Spleen (tissue), 11 donors: Measurements from ENCODE around the gene RECK. TPM values are rescaled to one million over a fixed set of nuclear protein-coding genes. Genes with fewer than 3 reads are reported as not detected.

Source experiments
- DNase-seq: peaks from one replicate; pipeline ENCODE4 v3.0.0-alpha.2; 2020
- H3K27ac ChIP-seq, 8 donors: fragments of 200-600 bp; sonication (generic) in 7 of 8; 1 replicate in 4 of 8; 2 replicates in 4 of 8; pipeline versions ENCODE4 v1.5.0 to v1.8.0; 2016 to 2021; ENCODE audit warnings: inconsistent platforms in 4 of 8, mild to moderate bottlenecking in 4 of 8, moderate library complexity in 1 of 8
- H3K27me3 ChIP-seq, 7 donors: fragments of 200-600 bp; sonication (generic) in 6 of 7; replicated peaks in 1 of 7; 1 replicate in 4 of 7; 2 replicates in 3 of 7; pipeline versions ENCODE4 v1.5.0 to v1.8.0; 2016 to 2021; ENCODE audit warnings: inconsistent platforms in 3 of 7, mild to moderate bottlenecking in 1 of 7
- H3K36me3 ChIP-seq, 6 donors: fragments of 200-600 bp; sonication (generic) in 5 of 6; 1 replicate in 4 of 6; 2 replicates in 2 of 6; pipeline versions ENCODE4 v1.5.0 to v1.8.0; 2016 to 2021; ENCODE audit warnings: inconsistent platforms in 2 of 6
- H3K4me1 ChIP-seq, 6 donors: fragments of 200-600 bp; sonication (generic) in 5 of 6; 1 replicate in 3 of 6; 2 replicates in 3 of 6; pipeline versions ENCODE4 v1.5.0 to v1.8.0; 2016 to 2021; ENCODE audit warnings: inconsistent platforms in 3 of 6
- H3K4me3 ChIP-seq, 8 donors: fragments of 200-600 bp; sonication (generic) in 7 of 8; 1 replicate in 4 of 8; 2 replicates in 4 of 8; pipeline versions ENCODE4 v1.5.0 to v1.8.0; 2016 to 2021; ENCODE audit warnings: inconsistent platforms in 4 of 8, mild to moderate bottlenecking in 4 of 8, moderate library complexity in 2 of 8
- H3K9me3 ChIP-seq, 8 donors: fragments of 200-600 bp; sonication (generic) in 7 of 8; 1 replicate in 4 of 8; 2 replicates in 4 of 8; pipeline versions ENCODE4 v1.5.0 to v1.8.0; 2016 to 2021; ENCODE audit warnings: inconsistent platforms in 4 of 8
- CTCF ChIP-seq, 11 experiments: fragments of 200-600 bp in 7 of 11; fragments of 450-650 bp in 4 of 11; sonication (generic) in 4 of 11; IDR thresholded peaks in 8 of 11; conservative IDR thresholded peaks in 3 of 11; 1 replicate in 7 of 11; 2 replicates in 4 of 11; pipeline versions ENCODE4 v1.4.0 to v1.8.0; 2016 to 2021; ENCODE audit warnings: antibody characterized with exemption in 11 of 11, inconsistent platforms in 4 of 11, mild to moderate bottlenecking in 1 of 11
- POLR2A ChIP-seq, 3 donors: fragments of 450-650 bp; IDR thresholded peaks; one replicate each; pipeline ENCODE4 v1.5.1; 2017; ENCODE audit warnings: antibody characterized with exemption in 3 of 3, mild to moderate bottlenecking in 1 of 3
- POLR2AphosphoS5 ChIP-seq, 3 donors: sonication (generic); formaldehyde crosslinking; IDR thresholded peaks; one replicate each; pipeline ENCODE4 v1.5.1; 2017; ENCODE audit warnings: antibody characterized with exemption in 3 of 3
- WGBS, 5 donors: extraction: QIAGEN DNeasy Blood & Tissue Kit in 3 of 5; methylation state at CpG; one replicate each; pipeline versions ENCODE4 v1.1.5 to v1.1.7; 2013 to 2018; 5-methylcytosine and 5-hydroxymethylcytosine counted together
- intact Hi-C: fragments of 100-400 bp; cut with DNase I; formaldehyde crosslinking; loops from one replicate; pipeline ENCODE4 v1.15.0; 2023; ENCODE audit warnings: low total_unique reads
- polyA plus RNA-seq, 3 donors: library from polyadenylated mRNA; stranded (reverse); fragments of 200-250 nt; gene quantifications; one replicate each; pipeline ENCODE4 v1.2.1, GENCODE V29; 2013
- total RNA-seq, 7 donors: library from RNA; depleted of rRNA in 3 of 7; stranded (reverse); fragments of >200 nt in 3 of 7; fragmentation: NEBNext Ultra II Directional in 4 of 7; extraction: Animal tissue kit (Norgen Biotek cat#: 25700) in 4 of 7; gene quantifications; one replicate each; pipeline versions ENCODE4 v1.1.0 to v1.2.1, GENCODE V29; 2016 to 2021
- donor health status: healthy with polysubstance abuse.
- donor health status: DM: no; HTN: no; CAD: no; lungs with moderate emphysema.
- donor health status: DM: no; HTN: no; CAD: no.
- donor health status: Bipolar disorder and iron deficiency.
- donor health status: healthy.
- donor health status: DM: no; HTN: no; CAD: no.
- donor health status: DM: yes; HTN: yes; CAD: no.

The RECK gene
- total and polyA plus RNA-seq, 10 donors, result 2.7 to 16.0 (median 9.8) TPM

GRCh38 chr9:36063804-36064447 lies 27.2 kb downstream of the RECK start:
- no peak overlapping the region for H3K4me3 ChIP-seq
- DNase-seq, result no peak
- peaks cover 0 to 44% (median 9%) of the 10 kb centered on the region in 6 donors for H3K36me3 ChIP-seq
- H3K4me1 ChIP-seq, result no peaks in the 10 kb centered on the region
- WGBS, 5 donors, result 85 to 88% (median 86%) methylated on average over 2 of the region's 2 CpGs
- no peak overlapping the region for H3K27ac ChIP-seq
- intact Hi-C loops, result no loop called here
- no peaks in the 10 kb centered on the region for H3K27me3 ChIP-seq
- TF ChIP-seq POLR2AphosphoS5 (IDR thresholded peaks at IDR 0.05) (no peak), CTCF (IDR thresholded peaks at IDR 0.05 in 8 of 11, conservative IDR thresholded peaks at IDR 0.05 in 3 of 11) (no peak), POLR2A (IDR thresholded peaks at IDR 0.05) (no peak)
- no peaks in the 10 kb centered on the region for H3K9me3 ChIP-seq

GRCh38 chr9:36064448-36065037 lies 27.8 kb downstream of the RECK start:
- Histone ChIP-seq H3K27me3 (no peaks in the 10 kb centered on the region), H3K27ac (no peak overlapping the region), H3K9me3 (no peaks in the 10 kb centered on the region), H3K36me3 (peaks cover 0 to 43% (median 9%) of the 10 kb centered on the region in 6 donors), H3K4me1 (no peaks in the 10 kb centered on the region), H3K4me3 (no peak overlapping the region)
- TF ChIP-seq POLR2AphosphoS5 (IDR thresholded peaks at IDR 0.05) (no peak), CTCF (IDR thresholded peaks at IDR 0.05 in 8 of 11, conservative IDR thresholded peaks at IDR 0.05 in 3 of 11) (no peak), POLR2A (IDR thresholded peaks at IDR 0.05) (no peak)
- intact Hi-C loops, result no loop called here
- no peak for DNase-seq
- WGBS, 5 donors, result 73 to 82% (median 78%) methylated on average over 1 of the region's 1 CpG

- H3K27me3 ChIP-seq, result no peaks in the 10 kb centered on the region
- no peak for DNase-seq
- no peak overlapping the region for H3K27ac ChIP-seq
- H3K9me3 ChIP-seq, result no peaks in the 10 kb centered on the region
- H3K4me3 ChIP-seq, result no peak overlapping the region
- H3K36me3 ChIP-seq, result peaks cover 0 to 9% (median 0%) of the 10 kb centered on the region in 6 donors
- WGBS, 5 donors, result 95 to 100% (median 96%) methylated on average over 1 of the region's 1 CpG
- intact Hi-C loops, result no loop called here
- no peak for TF ChIP-seq POLR2A (IDR thresholded peaks at IDR 0.05)
- no peak for TF ChIP-seq POLR2AphosphoS5 (IDR thresholded peaks at IDR 0.05)
- no peak for TF ChIP-seq CTCF (IDR thresholded peaks at IDR 0.05 in 8 of 11, conservative IDR thresholded peaks at IDR 0.05 in 3 of 11)
- H3K4me1 ChIP-seq, result no peaks in the 10 kb centered on the region
Observed at GRCh38 chr9:36074055-36074454, 37.3 kb downstream of the RECK start.

GRCh38 chr9:36074870-36075532 lies 38.3 kb downstream of the RECK start:
- Histone ChIP-seq H3K27me3 (no peaks in the 10 kb centered on the region), H3K9me3 (no peaks in the 10 kb centered on the region), H3K27ac (no peak overlapping the region), H3K4me1 (no peaks in the 10 kb centered on the region), H3K36me3 (peaks cover 0 to 9% (median 0%) of the 10 kb centered on the region in 6 donors), H3K4me3 (no peak overlapping the region)
- no peak for DNase-seq
- TF ChIP-seq POLR2A (IDR thresholded peaks at IDR 0.05), result no peak
- peak in 1 of 3 donors; percentile 28 for TF ChIP-seq POLR2AphosphoS5 (IDR thresholded peaks at IDR 0.05)
- TF ChIP-seq CTCF (IDR thresholded peaks at IDR 0.05 in 8 of 11, conservative IDR thresholded peaks at IDR 0.05 in 3 of 11), result no peak
- 40 to 63% (median 53%) methylated on average over 2 of the region's 2 CpGs for WGBS, 5 donors
- intact Hi-C loops, result no loop called here
